Activated naive CD4-positive, alpha-beta T cell treated with anti-CD3 and anti-CD28 coated beads for 36 hours (primary cell): Measurements from ENCODE around the gene PLEKHN1. TPM values are rescaled to one million over a fixed set of nuclear protein-coding genes. Genes with fewer than 3 reads are reported as not detected.

Experiments used
- CTCF ChIA-PET: fragments of 350-600 bp; sonication (Branson Sonifier 250); formaldehyde crosslinking; loops from one replicate; lab custom pipeline; 2021; ENCODE audit warnings: antibody characterized with exemption; lab: Charles Lee
- DNase-seq: peaks from one replicate; pipeline ENCODE4 v3.0.0-alpha.2; 2020
- H3K27ac Mint-ChIP-seq: one replicate; pipeline ENCODE4 v1.8.0; 2021; ENCODE audit warnings: mild to moderate bottlenecking, mixed read lengths
- H3K27me3 Mint-ChIP-seq: one replicate; pipeline ENCODE4 v1.8.0; 2021; ENCODE audit warnings: low read depth, mixed read lengths
- H3K36me3 Mint-ChIP-seq: one replicate; pipeline ENCODE4 v1.8.0; 2021; ENCODE audit warnings: low read depth, mixed read lengths
- H3K4me1 Mint-ChIP-seq: one replicate; pipeline ENCODE4 v1.8.0; 2021; ENCODE audit warnings: low read depth, mixed read lengths
- H3K4me3 Mint-ChIP-seq: one replicate; pipeline ENCODE4 v1.8.0; 2021; ENCODE audit warnings: mild to moderate bottlenecking, moderate library complexity, mixed read lengths
- H3K9me3 Mint-ChIP-seq: one replicate; pipeline ENCODE4 v1.8.0; 2021; ENCODE audit warnings: mixed read lengths
- intact Hi-C: fragments of 100-400 bp; cut with micrococcal nuclease; formaldehyde crosslinking; loops from one replicate; pipeline ENCODE4 v1.15.1; 2023
- total RNA-seq, 2 experiments: library from RNA; stranded (reverse); gene quantifications; one replicate each; pipeline ENCODE4 v1.2.3, GENCODE V29; 2021

Gene PLEKHN1
- total RNA-seq, 2 experiments from 2014 or later: 0.52 to 0.69 TPM

DNA sequence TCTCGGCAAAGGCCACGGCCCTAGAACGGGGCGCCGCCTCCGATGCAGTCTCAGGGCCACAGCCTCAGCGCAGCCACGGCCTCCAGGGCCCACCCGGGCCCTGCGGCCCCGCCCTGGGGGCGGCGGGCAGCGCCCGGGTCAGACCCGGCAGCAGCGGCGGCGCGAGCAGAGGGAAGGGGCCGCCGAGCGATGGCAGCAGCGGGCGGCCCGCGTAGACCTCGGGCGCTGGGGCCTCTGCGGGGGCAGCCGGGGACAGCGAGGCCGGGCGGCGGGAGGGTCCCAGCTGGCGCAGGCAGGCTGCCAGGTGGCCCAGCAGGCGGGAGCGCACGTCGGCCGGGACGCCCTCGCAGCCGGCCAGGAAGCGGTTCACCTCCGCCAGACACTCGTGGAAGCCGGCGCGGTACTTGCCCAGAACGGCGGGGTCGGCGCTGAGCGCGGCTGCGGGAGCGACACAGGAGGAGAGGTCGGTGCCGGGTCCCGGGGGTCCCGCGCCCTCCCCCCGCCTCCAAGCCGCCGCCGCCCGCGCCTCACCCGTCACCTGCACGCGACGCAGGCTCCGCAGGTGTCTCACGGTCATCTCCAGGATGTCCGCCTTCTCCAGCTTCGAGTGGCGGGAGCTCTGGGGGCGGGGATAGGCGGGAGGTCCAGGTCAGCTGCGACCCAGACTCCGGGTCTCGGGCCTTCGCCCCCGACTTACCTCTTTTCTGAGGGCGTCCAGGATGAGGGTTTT lies 32.9 kb downstream of the PLEKHN1 start:
- Mint-ChIP-seq H3K4me1 (peaks cover 8% of the 10 kb centered on the region), H3K9me3 (no peaks in the 10 kb centered on the region), H3K36me3 (no peaks in the 10 kb centered on the region), H3K27me3 (peaks cover 32% of the 10 kb centered on the region), H3K27ac (no peak overlapping the region), H3K4me3 (peak overlapping the region; percentile 51)
- intact Hi-C loops: no loop called here
- DNase-seq: no peak
- CTCF ChIA-PET: interaction anchor here (0.8 kb wide), 1 partner anchor 14 kb away, joined by 3 read pairs; no protein-coding TSS in a partner anchor

GRCh38 chr1:999725-1000356 lies 33.6 kb downstream of the PLEKHN1 start, which contains the start of gene HES4:
HES4 (minus strand) TSS chr1:1000097; CDS start chr1:999973, 124 bp downstream.
- Mint-ChIP-seq H3K27ac (peak within 1 kb of the TSS; percentile 80), H3K9me3 (no peaks in the 10 kb centered on the region), H3K36me3 (no peaks in the 10 kb centered on the region), H3K4me1 (peaks cover 12% of the 10 kb centered on the region), H3K4me3 (peak within 1 kb of the TSS; percentile 71), H3K27me3 (peaks cover 35% of the 10 kb centered on the region)
- DNase-seq: peak; percentile 68
- intact Hi-C loops: loop anchor here (1.0 kb wide), 2 partner anchors 13 to 308 kb away; partner anchors contain the start of genes ISG15 and PUSL1
- CTCF ChIA-PET: interaction anchor here (0.8 kb wide), 1 partner anchor 15 kb away, joined by 3 read pairs; no protein-coding TSS in a partner anchor

GRCh38 chr1:1000357-1001056 lies 34.2 kb downstream of the PLEKHN1 start:
- Mint-ChIP-seq H3K4me1 (peaks cover 17% of the 10 kb centered on the region), H3K36me3 (no peaks in the 10 kb centered on the region), H3K9me3 (no peaks in the 10 kb centered on the region), H3K27ac (peak overlapping the region; percentile 80), H3K27me3 (peaks cover 36% of the 10 kb centered on the region), H3K4me3 (peak overlapping the region; percentile 71)
- CTCF ChIA-PET: interaction anchor here (0.6 to 2.4 kb wide), 5 partner anchors 10 to 17 kb away, joined by 3 to 19 read pairs (median 8); partner anchors contain the start of gene ISG15
- DNase-seq: peak; percentile 71
- intact Hi-C loops: loop anchor here (1.0 kb wide), 2 partner anchors 13 to 308 kb away; partner anchors contain the start of genes ISG15 and PUSL1

- H3K9me3 Mint-ChIP-seq: no peaks in the 10 kb centered on the region
- peaks cover 14% of the 10 kb centered on the region for H3K4me1 Mint-ChIP-seq
- DNase-seq: no peak
- H3K27me3 Mint-ChIP-seq: peaks cover 33% of the 10 kb centered on the region
- H3K36me3 Mint-ChIP-seq: no peaks in the 10 kb centered on the region
- CTCF ChIA-PET: interaction anchor here (0.6 to 2.4 kb wide), 8 partner anchors 9 to 18 kb away, joined by 3 to 19 read pairs (median 4); partner anchors contain the start of gene ISG15
- intact Hi-C loops: no loop called here
- peak overlapping the region; percentile 80 for H3K27ac Mint-ChIP-seq
- H3K4me3 Mint-ChIP-seq: peak overlapping the region; percentile 71
These were observed 34.9 kb downstream of the PLEKHN1 start for GRCh38 chr1:1001057-1001783.

GRCh38 chr1:1003618-1004419 lies 37.5 kb downstream of the PLEKHN1 start:
- Mint-ChIP-seq H3K27me3 (peaks cover 27% of the 10 kb centered on the region), H3K4me3 (no peak overlapping the region)

GRCh38 chr1:1004420-1004779 lies 38.1 kb downstream of the PLEKHN1 start:
- Mint-ChIP-seq H3K27me3 (peaks cover 31% of the 10 kb centered on the region), H3K4me3 (no peak overlapping the region), H3K36me3 (no peaks in the 10 kb centered on the region), H3K27ac (no peak overlapping the region), H3K9me3 (no peaks in the 10 kb centered on the region), H3K4me1 (peaks cover 14% of the 10 kb centered on the region)
- CTCF ChIA-PET: interaction anchor here (0.7 to 1.9 kb wide), 3 partner anchors 20 to 22 kb away, joined by 3 to 7 read pairs (median 4); partner anchors contain the start of gene PERM1
- DNase-seq: no peak
- intact Hi-C loops: no loop called here

More at GRCh38 chr1:1003618-1004419, 37.5 kb downstream of the PLEKHN1 start:
- Mint-ChIP-seq H3K4me1 (peaks cover 14% of the 10 kb centered on the region), H3K36me3 (no peaks in the 10 kb centered on the region), H3K27ac (no peak overlapping the region), H3K9me3 (no peaks in the 10 kb centered on the region)
- intact Hi-C loops: no loop called here
- CTCF ChIA-PET: interaction anchor here (0.7 to 1.9 kb wide), 3 partner anchors 19 to 21 kb away, joined by 3 to 7 read pairs (median 4); partner anchors contain the start of gene PERM1
- DNase-seq: no peak

GRCh38 chr1:1004780-1005697 lies 38.8 kb downstream of the PLEKHN1 start:
- peaks cover 31% of the 10 kb centered on the region for H3K27me3 Mint-ChIP-seq
- H3K4me1 Mint-ChIP-seq: peaks cover 12% of the 10 kb centered on the region
- H3K36me3 Mint-ChIP-seq: no peaks in the 10 kb centered on the region
- DNase-seq: no peak
- CTCF ChIA-PET: interaction anchor here (0.7 to 1.9 kb wide), 3 partner anchors 19 to 22 kb away, joined by 3 to 7 read pairs (median 4); partner anchors contain the start of gene PERM1
- no peak overlapping the region for H3K27ac Mint-ChIP-seq
- H3K9me3 Mint-ChIP-seq: no peaks in the 10 kb centered on the region
- intact Hi-C loops: no loop called here
- H3K4me3 Mint-ChIP-seq: no peak overlapping the region

- Mint-ChIP-seq H3K4me1 (peaks cover 9% of the 10 kb centered on the region), H3K9me3 (no peaks in the 10 kb centered on the region), H3K36me3 (no peaks in the 10 kb centered on the region), H3K27me3 (peaks cover 27% of the 10 kb centered on the region), H3K27ac (no peak overlapping the region), H3K4me3 (no peak overlapping the region)
- CTCF ChIA-PET: no interaction called here
- intact Hi-C loops: no loop called here
- DNase-seq: no peak
These were observed 39.6 kb downstream of the PLEKHN1 start for GRCh38 chr1:1005774-1006304.

GRCh38 chr1:1006305-1007159 lies 40.2 kb downstream of the PLEKHN1 start:
- CTCF ChIA-PET: interaction anchor here (2.3 kb wide), 1 partner anchor 22 kb away, joined by 9 read pairs; no protein-coding TSS in a partner anchor
- no peak overlapping the region for H3K4me3 Mint-ChIP-seq
- DNase-seq: no peak
- H3K27ac Mint-ChIP-seq: no peak overlapping the region
- H3K27me3 Mint-ChIP-seq: peaks cover 27% of the 10 kb centered on the region
- H3K4me1 Mint-ChIP-seq: peaks cover 9% of the 10 kb centered on the region
- H3K9me3 Mint-ChIP-seq: no peaks in the 10 kb centered on the region
- intact Hi-C loops: no loop called here
- no peaks in the 10 kb centered on the region for H3K36me3 Mint-ChIP-seq
